ENCODE data around the gene CDKAL1.

The CDKAL1 gene

DNA sequence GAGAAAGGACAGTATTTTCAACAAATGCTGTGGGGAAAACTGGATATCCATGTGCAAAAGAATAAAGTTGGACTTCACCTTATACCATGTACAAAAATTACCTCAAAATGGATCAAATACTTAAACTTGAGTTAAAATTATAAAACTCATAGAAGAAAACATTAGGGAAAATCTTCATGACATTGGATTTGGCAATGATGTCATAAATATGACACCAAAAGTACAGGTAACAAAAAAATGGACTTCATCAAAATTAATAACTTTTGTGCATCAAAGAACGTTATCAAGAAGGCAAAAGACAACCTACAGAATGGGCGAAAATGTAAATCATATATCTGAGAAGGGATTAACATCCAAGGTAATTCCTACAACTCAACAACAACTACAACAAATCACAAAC, 704.0 kb downstream of the CDKAL1 start (continued):
- TF ChIP-seq, protein P1, sequence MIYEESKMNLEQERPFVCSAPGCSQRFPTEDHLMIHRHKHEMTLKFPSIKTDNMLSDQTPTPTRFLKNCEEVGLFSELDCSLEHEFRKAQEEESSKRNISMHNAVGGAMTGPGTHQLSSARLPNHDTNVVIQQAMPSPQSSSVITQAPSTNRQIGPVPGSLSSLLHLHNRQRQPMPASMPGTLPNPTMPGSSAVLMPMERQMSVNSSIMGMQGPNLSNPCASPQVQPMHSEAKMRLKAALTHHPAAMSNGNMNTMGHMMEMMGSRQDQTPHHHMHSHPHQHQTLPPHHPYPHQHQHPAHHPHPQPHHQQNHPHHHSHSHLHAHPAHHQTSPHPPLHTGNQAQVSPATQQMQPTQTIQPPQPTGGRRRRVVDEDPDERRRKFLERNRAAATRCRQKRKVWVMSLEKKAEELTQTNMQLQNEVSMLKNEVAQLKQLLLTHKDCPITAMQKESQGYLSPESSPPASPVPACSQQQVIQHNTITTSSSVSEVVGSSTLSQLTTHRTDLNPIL (CRISPR knock-in tag; IDR thresholded peaks at IDR 0.05; ENCODE audit: low read depth) = no peak

DNA sequence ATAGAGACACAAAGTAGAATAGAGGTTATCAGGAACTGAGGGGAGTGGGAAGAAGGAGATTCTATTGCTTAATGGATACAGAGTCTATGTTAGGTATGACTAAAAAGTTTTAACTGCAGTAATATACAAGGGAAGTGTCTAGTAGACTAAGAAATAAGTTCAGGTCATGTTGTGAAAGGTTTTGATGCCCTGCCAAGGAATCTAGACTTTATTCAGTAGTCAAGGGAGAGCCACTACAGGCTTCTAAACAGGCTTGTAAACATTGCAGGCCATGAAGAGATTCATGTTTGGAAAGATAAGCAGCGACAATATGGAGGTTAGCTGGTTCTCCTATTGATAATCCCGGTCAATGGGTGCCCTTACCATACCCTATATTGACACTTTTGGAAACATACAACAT, 706.5 kb downstream of the CDKAL1 start:
- ATAC-seq = no peak
- TF ChIP-seq ZNF8 (CRISPR knock-in tag; IDR thresholded peaks at IDR 0.05) = no peak
- TF ChIP-seq ESRRG (CRISPR knock-in tag; IDR thresholded peaks at IDR 0.05) = no peak
- no peak for TF ChIP-seq ARNTL (CRISPR knock-in tag; IDR thresholded peaks at IDR 0.05; ENCODE audit: borderline replicate concordance, low read depth)
- no peak for TF ChIP-seq OSR1 (CRISPR knock-in tag; IDR thresholded peaks at IDR 0.05)
- TF ChIP-seq, protein P1 (CRISPR knock-in tag; IDR thresholded peaks at IDR 0.05; ENCODE audit: low read depth) = no peak
- TF ChIP-seq, protein P2, sequence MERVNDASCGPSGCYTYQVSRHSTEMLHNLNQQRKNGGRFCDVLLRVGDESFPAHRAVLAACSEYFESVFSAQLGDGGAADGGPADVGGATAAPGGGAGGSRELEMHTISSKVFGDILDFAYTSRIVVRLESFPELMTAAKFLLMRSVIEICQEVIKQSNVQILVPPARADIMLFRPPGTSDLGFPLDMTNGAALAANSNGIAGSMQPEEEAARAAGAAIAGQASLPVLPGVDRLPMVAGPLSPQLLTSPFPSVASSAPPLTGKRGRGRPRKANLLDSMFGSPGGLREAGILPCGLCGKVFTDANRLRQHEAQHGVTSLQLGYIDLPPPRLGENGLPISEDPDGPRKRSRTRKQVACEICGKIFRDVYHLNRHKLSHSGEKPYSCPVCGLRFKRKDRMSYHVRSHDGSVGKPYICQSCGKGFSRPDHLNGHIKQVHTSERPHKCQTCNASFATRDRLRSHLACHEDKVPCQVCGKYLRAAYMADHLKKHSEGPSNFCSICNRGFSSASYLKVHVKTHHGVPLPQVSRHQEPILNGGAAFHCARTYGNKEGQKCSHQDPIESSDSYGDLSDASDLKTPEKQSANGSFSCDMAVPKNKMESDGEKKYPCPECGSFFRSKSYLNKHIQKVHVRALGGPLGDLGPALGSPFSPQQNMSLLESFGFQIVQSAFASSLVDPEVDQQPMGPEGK (CRISPR knock-in tag; IDR thresholded peaks at IDR 0.05; ENCODE audit: borderline replicate concordance) = no peak
- TF ChIP-seq, protein P3, sequence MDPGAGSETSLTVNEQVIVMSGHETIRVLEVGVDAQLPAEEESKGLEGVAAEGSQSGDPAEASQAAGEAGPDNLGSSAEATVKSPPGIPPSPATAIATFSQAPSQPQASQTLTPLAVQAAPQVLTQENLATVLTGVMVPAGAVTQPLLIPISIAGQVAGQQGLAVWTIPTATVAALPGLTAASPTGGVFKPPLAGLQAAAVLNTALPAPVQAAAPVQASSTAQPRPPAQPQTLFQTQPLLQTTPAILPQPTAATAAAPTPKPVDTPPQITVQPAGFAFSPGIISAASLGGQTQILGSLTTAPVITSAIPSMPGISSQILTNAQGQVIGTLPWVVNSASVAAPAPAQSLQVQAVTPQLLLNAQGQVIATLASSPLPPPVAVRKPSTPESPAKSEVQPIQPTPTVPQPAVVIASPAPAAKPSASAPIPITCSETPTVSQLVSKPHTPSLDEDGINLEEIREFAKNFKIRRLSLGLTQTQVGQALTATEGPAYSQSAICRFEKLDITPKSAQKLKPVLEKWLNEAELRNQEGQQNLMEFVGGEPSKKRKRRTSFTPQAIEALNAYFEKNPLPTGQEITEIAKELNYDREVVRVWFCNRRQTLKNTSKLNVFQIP (CRISPR knock-in tag; IDR thresholded peaks at IDR 0.05; ENCODE audit: borderline replicate concordance, low read depth) = no peak
- no peak for TF ChIP-seq ISL1 (CRISPR knock-in tag; IDR thresholded peaks at IDR 0.05)
- TF ChIP-seq RARB (CRISPR knock-in tag; IDR thresholded peaks at IDR 0.05) = no peak
- TF ChIP-seq ZFP30 (CRISPR knock-in tag; IDR thresholded peaks at IDR 0.05) = no peak
- no peak for TF ChIP-seq PPARA (CRISPR knock-in tag; IDR thresholded peaks at IDR 0.05; ENCODE audit: borderline replicate concordance)
- TF ChIP-seq, protein P4, sequence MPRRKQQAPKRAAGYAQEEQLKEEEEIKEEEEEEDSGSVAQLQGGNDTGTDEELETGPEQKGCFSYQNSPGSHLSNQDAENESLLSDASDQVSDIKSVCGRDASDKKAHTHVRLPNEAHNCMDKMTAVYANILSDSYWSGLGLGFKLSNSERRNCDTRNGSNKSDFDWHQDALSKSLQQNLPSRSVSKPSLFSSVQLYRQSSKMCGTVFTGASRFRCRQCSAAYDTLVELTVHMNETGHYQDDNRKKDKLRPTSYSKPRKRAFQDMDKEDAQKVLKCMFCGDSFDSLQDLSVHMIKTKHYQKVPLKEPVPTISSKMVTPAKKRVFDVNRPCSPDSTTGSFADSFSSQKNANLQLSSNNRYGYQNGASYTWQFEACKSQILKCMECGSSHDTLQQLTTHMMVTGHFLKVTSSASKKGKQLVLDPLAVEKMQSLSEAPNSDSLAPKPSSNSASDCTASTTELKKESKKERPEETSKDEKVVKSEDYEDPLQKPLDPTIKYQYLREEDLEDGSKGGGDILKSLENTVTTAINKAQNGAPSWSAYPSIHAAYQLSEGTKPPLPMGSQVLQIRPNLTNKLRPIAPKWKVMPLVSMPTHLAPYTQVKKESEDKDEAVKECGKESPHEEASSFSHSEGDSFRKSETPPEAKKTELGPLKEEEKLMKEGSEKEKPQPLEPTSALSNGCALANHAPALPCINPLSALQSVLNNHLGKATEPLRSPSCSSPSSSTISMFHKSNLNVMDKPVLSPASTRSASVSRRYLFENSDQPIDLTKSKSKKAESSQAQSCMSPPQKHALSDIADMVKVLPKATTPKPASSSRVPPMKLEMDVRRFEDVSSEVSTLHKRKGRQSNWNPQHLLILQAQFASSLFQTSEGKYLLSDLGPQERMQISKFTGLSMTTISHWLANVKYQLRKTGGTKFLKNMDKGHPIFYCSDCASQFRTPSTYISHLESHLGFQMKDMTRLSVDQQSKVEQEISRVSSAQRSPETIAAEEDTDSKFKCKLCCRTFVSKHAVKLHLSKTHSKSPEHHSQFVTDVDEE (CRISPR knock-in tag; IDR thresholded peaks at IDR 0.05) = no peak
- no peak for TF ChIP-seq TCF4 (CRISPR knock-in tag; IDR thresholded peaks at IDR 0.05; ENCODE audit: borderline replicate concordance)
- TF ChIP-seq, protein P5, sequence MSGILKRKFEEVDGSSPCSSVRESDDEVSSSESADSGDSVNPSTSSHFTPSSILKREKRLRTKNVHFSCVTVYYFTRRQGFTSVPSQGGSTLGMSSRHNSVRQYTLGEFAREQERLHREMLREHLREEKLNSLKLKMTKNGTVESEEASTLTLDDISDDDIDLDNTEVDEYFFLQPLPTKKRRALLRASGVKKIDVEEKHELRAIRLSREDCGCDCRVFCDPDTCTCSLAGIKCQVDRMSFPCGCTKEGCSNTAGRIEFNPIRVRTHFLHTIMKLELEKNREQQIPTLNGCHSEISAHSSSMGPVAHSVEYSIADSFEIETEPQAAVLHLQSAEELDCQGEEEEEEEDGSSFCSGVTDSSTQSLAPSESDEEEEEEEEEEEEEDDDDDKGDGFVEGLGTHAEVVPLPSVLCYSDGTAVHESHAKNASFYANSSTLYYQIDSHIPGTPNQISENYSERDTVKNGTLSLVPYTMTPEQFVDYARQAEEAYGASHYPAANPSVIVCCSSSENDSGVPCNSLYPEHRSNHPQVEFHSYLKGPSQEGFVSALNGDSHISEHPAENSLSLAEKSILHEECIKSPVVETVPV (CRISPR knock-in tag; IDR thresholded peaks at IDR 0.05) = no peak
- no peak for TF ChIP-seq TOX (CRISPR knock-in tag; IDR thresholded peaks at IDR 0.05; ENCODE audit: borderline replicate concordance)

DNA sequence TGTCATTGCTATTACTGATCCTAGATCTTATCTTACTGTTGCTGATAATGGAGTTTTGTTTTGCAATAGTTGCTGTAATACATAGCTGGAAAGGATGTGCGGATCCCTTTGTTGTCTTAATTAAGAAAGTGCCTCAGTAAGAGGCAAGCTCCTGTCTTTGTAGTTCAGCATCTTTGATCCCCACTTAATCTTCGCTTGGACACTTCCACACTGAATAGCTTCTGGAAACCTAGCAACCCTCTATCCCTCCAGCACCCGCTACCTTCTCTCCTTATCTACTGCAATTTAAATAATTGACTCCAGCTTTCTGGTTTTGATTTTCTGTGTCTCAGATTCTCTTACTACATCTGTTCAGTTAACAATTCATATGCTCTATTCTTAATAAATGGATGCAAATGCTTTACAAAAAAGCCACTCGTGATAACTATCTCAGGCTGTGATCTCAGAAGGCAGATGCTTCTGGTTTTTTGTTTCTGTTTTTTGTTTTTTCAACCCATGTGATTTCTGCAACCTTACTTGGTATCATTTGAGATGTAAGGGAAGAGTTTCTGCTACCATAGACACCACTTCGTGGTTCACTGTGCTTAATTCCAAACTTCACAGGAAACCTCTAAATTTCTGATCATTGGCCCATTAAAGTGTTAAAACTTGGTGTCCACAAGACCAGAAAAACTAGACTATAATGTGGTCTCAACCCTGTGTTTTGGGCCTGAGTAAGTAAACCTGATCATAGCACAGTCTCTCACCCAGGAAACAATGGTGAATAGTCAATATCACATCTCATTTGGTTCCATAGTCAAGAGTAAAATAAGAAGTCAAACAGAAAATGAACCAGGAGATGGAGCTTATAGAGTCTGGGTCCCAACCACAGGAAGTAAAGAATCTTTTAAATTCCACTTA, 707.2 kb downstream of the CDKAL1 start:
- TF ChIP-seq, protein P4 (CRISPR knock-in tag; IDR thresholded peaks at IDR 0.05) = peak; percentile 83
- no peak for TF ChIP-seq ZNF70 (CRISPR knock-in tag; IDR thresholded peaks at IDR 0.05)
- TF ChIP-seq TCF4 (CRISPR knock-in tag; IDR thresholded peaks at IDR 0.05; ENCODE audit: borderline replicate concordance) = peak; percentile 98
- TF ChIP-seq TOX (CRISPR knock-in tag; IDR thresholded peaks at IDR 0.05; ENCODE audit: borderline replicate concordance) = no peak
- TF ChIP-seq, protein P5 (CRISPR knock-in tag; IDR thresholded peaks at IDR 0.05) = 0 out of 2 replicates have a peak, but pooled peaks have one; percentile 38
- peak; percentile 53; the same call in 1 of the 3 replicates for ATAC-seq

All from SK-N-SH treated with all-trans-retinoic acid at 6 μM for 48 hours (cell line).